Testis (tissue), 3 donors: Measurements from ENCODE around the gene SOAT2. TPM values are rescaled to one million over a fixed set of nuclear protein-coding genes. Genes with fewer than 3 reads are reported as not detected.
A peak's percentile ranks its signal among the peaks of the same experiment; 100 is the strongest.

ENCODE experiments used
- DNase-seq: peaks from one replicate; pipeline ENCODE4 v3.0.0-alpha.2; 2019
- H3K27ac ChIP-seq, 2 donors: fragments of 200-600 bp; sonication (generic); one replicate each; pipeline ENCODE4 v1.5.1; 2019
- H3K27me3 ChIP-seq: fragments of 200-600 bp; sonication (generic); one replicate; pipeline ENCODE4 v1.5.1; 2019
- H3K36me3 ChIP-seq: fragments of 200-600 bp; sonication (generic); one replicate; pipeline ENCODE4 v1.5.1; 2017; ENCODE audit warnings: low read depth; ENCODE audit errors: missing control alignments
- H3K4me1 ChIP-seq: fragments of 200-600 bp; sonication (generic); one replicate; pipeline ENCODE4 v1.5.1; 2019
- H3K4me3 ChIP-seq, 2 donors: fragments of 200-600 bp; sonication (generic); one replicate each; pipeline ENCODE4 v1.5.1; 2017 to 2019
- H3K9me3 ChIP-seq: fragments of 200-600 bp; sonication (generic); one replicate; pipeline ENCODE4 v1.5.1; 2017
- CTCF ChIP-seq, 3 experiments: fragments of 450-650 bp in 2 of 3; fragments of 200-600 bp in 1 of 3; sonication (generic) in 1 of 3; IDR thresholded peaks; one replicate each; pipeline ENCODE4 v1.5.1; 2016 to 2019; ENCODE audit warnings: antibody characterized with exemption in 3 of 3, mild to moderate bottlenecking in 2 of 3, moderate library complexity in 1 of 3
- POLR2A ChIP-seq: fragments of 450-650 bp; IDR thresholded peaks from one replicate; pipeline ENCODE4 v1.6.1; 2017; ENCODE audit warnings: antibody characterized with exemption, mild to moderate bottlenecking, moderate library complexity
- WGBS, 2 donors: methylation state at CpG; one replicate each; pipeline ENCODE4 v1.1.5; 2018; 5-methylcytosine and 5-hydroxymethylcytosine counted together
- intact Hi-C: fragments of 100-400 bp; cut with DNase I; formaldehyde crosslinking; loops from one replicate; pipeline ENCODE4 v1.15.1; 2023; ENCODE audit warnings: low total_unique reads
- polyA plus RNA-seq: library from polyadenylated mRNA; stranded (reverse); fragments of 350-450 nt; fragmentation: Illumina TruSeq; extraction: RNeasy Lipid Tissue Mini Kit (QIAGEN cat#74804); gene quantifications from one replicate; pipeline ENCODE4 v1.2.3, GENCODE V29; 2014; ENCODE audit warnings: low read depth, low replicate concordance; ENCODE audit not compliant: insufficient read depth
- total RNA-seq, 2 donors: library from RNA; depleted of rRNA; stranded (reverse); fragments of >200 nt; gene quantifications; one replicate each; pipeline ENCODE4 v1.2.3, GENCODE V29; 2016

Gene SOAT2
- total and polyA plus RNA-seq, 3 donors from 2014 or later: 0.19 to 0.25 TPM; not detected in 1

GRCh38 chr12:53056901-53057300 lies 46.4 kb upstream of the SOAT2 start:
- Histone ChIP-seq H3K9me3 (no peaks in the 10 kb centered on the region), H3K4me1 (peaks cover 43% of the 10 kb centered on the region), H3K27ac (peak overlapping the region in 1 of 2 donors; percentile 63), H3K36me3 (no peaks in the 10 kb centered on the region), H3K4me3 (no peak overlapping the region), H3K27me3 (no peaks in the 10 kb centered on the region)
- intact Hi-C loops: no loop called here
- no peak for DNase-seq
- TF ChIP-seq CTCF (IDR thresholded peaks at IDR 0.05): no peak
- TF ChIP-seq POLR2A: no peak
- 94 to 96% methylated on average over 5 to 7 of the region's 7 CpGs for WGBS, 2 donors

GRCh38 chr12:53057816-53058500 lies 45.3 kb upstream of the SOAT2 start:
- Histone ChIP-seq H3K9me3 (no peaks in the 10 kb centered on the region), H3K4me1 (peaks cover 43% of the 10 kb centered on the region), H3K27ac (peak overlapping the region in 1 of 2 donors; percentile 36), H3K4me3 (no peak overlapping the region), H3K36me3 (no peaks in the 10 kb centered on the region), H3K27me3 (no peaks in the 10 kb centered on the region)
- no peak for TF ChIP-seq CTCF (IDR thresholded peaks at IDR 0.05)
- no peak for TF ChIP-seq POLR2A
- 86 to 91% methylated on average over 8 to 13 of the region's 13 CpGs for WGBS, 2 donors
- peak; percentile 13 for DNase-seq
- intact Hi-C loops: no loop called here

- WGBS, 2 donors: 78 to 89% methylated on average over 16 to 28 of the region's 35 CpGs
- H3K4me1 ChIP-seq: peaks cover 43% of the 10 kb centered on the region
- intact Hi-C loops: no loop called here
- no peak overlapping the region for H3K4me3 ChIP-seq
- no peaks in the 10 kb centered on the region for H3K9me3 ChIP-seq
- no peaks in the 10 kb centered on the region for H3K27me3 ChIP-seq
- TF ChIP-seq POLR2A: no peak
- no peak for TF ChIP-seq CTCF (IDR thresholded peaks at IDR 0.05)
- H3K36me3 ChIP-seq: no peaks in the 10 kb centered on the region
- no peak overlapping the region for H3K27ac ChIP-seq
- DNase-seq: peak; percentile 14
Observed at GRCh38 chr12:53058674-53059433, 44.4 kb upstream of the SOAT2 start.

- TF ChIP-seq CTCF (IDR thresholded peaks at IDR 0.05): no peak
- TF ChIP-seq POLR2A: no peak
- Histone ChIP-seq H3K36me3 (no peaks in the 10 kb centered on the region), H3K4me1 (peaks cover 45% of the 10 kb centered on the region), H3K27ac (peak overlapping the region; percentile 18 to 86), H3K27me3 (no peaks in the 10 kb centered on the region), H3K9me3 (no peaks in the 10 kb centered on the region), H3K4me3 (no peak overlapping the region)
- intact Hi-C loops: no loop called here
- WGBS, 2 donors: 90% methylated on average over 17 of the region's 24 CpGs; no CpG with 5 or more reads in 1 of the 2 donors
- no peak for DNase-seq
Observed at GRCh38 chr12:53059434-53060063, 43.7 kb upstream of the SOAT2 start.
